Adrenal gland (tissue), 12 donors: ENCODE results near the gene NOL4L. TPM values are rescaled to one million over a fixed set of nuclear protein-coding genes. Genes with fewer than 3 reads are reported as not detected.

Experiments
- DNase-seq, 7 donors: peaks; one replicate each; pipeline ENCODE4 v3.0.0-alpha.2; 2019 to 2020
- H3K27ac ChIP-seq, 5 donors: fragments of 200-600 bp; sonication (generic) in 4 of 5; 1 replicate in 3 of 5; 2 replicates in 2 of 5; pipeline versions ENCODE4 v1.5.1 to v1.8.0; 2016 to 2020; ENCODE audit warnings: mild to moderate bottlenecking in 1 of 5
- H3K27me3 ChIP-seq: fragments of 200-600 bp; 2 replicates; pipeline ENCODE4 v1.8.0; 2021
- H3K36me3 ChIP-seq, 2 donors: fragments of 200-600 bp; replicated peaks in 1 of 2; 1 replicate in 1 of 2; 2 replicates in 1 of 2; pipeline versions ENCODE4 v1.5.1 to v1.8.0; 2018 to 2022
- H3K4me1 ChIP-seq, 2 donors: fragments of 200-600 bp; replicated peaks in 1 of 2; 1 replicate in 1 of 2; 2 replicates in 1 of 2; pipeline versions ENCODE4 v1.5.1 to v1.8.0; 2018 to 2021
- H3K4me3 ChIP-seq, 4 donors: fragments of 200-600 bp; sonication (generic) in 3 of 4; one replicate each; pipeline ENCODE4 v1.5.1; 2016 to 2018
- H3K9me3 ChIP-seq, 3 donors: fragments of 200-600 bp; sonication (generic) in 1 of 3; replicated peaks in 1 of 3; 1 replicate in 2 of 3; 2 replicates in 1 of 3; pipeline versions ENCODE4 v1.5.1 to v1.8.0; 2016 to 2021
- POLR2A ChIP-seq, 2 donors: fragments of 450-650 bp; IDR thresholded peaks; one replicate each; pipeline ENCODE4 v1.6.1; 2017; ENCODE audit warnings: antibody characterized with exemption in 2 of 2, mild to moderate bottlenecking in 2 of 2, moderate library complexity in 1 of 2
- WGBS, 4 donors: extraction: QIAGEN DNeasy Blood & Tissue Kit in 2 of 4; methylation state at CpG; one replicate each; pipeline versions ENCODE4 v1.1.5 to v1.1.7; 2013 to 2017; 5-methylcytosine and 5-hydroxymethylcytosine counted together
- intact Hi-C, 2 donors: fragments of 100-400 bp; cut with DNase I; formaldehyde crosslinking; loops; one replicate each; pipeline versions ENCODE4 v1.14.1 to v1.15.0; 2022 to 2023
- polyA plus RNA-seq, 3 donors: library from polyadenylated mRNA; stranded (reverse); fragments of 200-250 nt in 2 of 3; fragments of 350-450 nt in 1 of 3; fragmentation: Illumina TruSeq in 1 of 3; extraction: RNeasy Lipid Tissue Mini Kit (QIAGEN cat#74804) in 1 of 3; gene quantifications; one replicate each; pipeline ENCODE4 v1.2.3, GENCODE V29; 2013 to 2014
- total RNA-seq, 9 donors: library from RNA; depleted of rRNA in 4 of 9; stranded (reverse); fragments of >200 nt in 4 of 9; fragments of 120-200 nt in 1 of 9; fragmentation: NEBNext Ultra II Directional in 1 of 9; extraction: Animal tissue kit (Norgen Biotek cat#: 25700) in 1 of 9; gene quantifications; one replicate each; pipeline versions ENCODE4 v1.1.0 to v1.2.4, GENCODE V29; 2013 to 2023
- TF ChIP-seq, protein P1 (sequence below), 6 experiments: fragments of 450-650 bp in 4 of 6; fragments of 200-600 bp in 2 of 6; sonication (generic) in 1 of 6; IDR thresholded peaks; 1 replicate in 5 of 6; 2 replicates in 1 of 6; pipeline versions ENCODE4 v1.5.1 to v1.8.0; 2016 to 2021; ENCODE audit warnings: antibody characterized with exemption in 6 of 6, mild to moderate bottlenecking in 2 of 6, moderate library complexity in 1 of 6
- donor health status: healthy with polysubstance abuse.
- donor health status: Bipolar disorder and iron deficiency.
- donor health status: DM: yes; HTN: yes; CAD: no.
- donor health status: DM: no; HTN: no; CAD: no.
- donor health status: DM: no; HTN: no; CAD: no.
- donor health status: DM: yes; HTN: yes; CAD: no.

NOL4L gene
- total and polyA plus RNA-seq, 12 donors, result 6.4 to 30.4 (median 15.7) TPM

DNA sequence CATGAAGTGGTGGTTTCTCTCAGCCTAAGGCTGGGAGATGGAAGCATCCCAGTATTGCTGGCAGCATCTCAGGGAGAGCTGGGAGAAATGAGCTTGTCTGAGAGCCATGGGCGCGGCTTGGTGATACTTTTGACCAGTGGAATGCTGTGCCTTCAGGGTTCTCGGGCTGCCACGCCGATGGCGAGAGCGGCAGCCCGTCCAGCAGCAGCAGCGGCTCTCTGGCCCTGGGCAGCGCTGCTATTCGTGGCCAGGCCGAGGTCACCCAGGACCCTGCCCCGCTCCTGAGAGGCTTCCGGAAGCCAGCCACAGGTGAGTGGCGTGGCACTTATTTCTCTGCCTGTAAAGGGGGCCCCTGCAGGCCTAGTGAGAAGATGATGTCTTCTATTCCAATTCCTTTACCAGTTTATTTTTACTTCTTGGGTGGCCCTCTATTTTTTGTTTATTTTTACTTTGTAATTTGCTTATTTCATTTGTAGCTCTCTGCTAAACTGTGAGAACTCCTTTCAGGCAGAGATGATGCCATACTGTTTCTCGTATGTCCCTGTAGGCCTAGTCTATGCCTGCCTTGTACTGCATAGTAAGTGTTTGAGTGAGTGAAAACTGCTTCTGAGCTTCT, 155.3 kb downstream of the NOL4L start:
- intact Hi-C loops, result loop anchor here (10.0 kb wide), 1 partner anchor 55 kb away; no protein-coding TSS in a partner anchor
- 72 to 89% (median 88%) methylated on average over 8 to 16 of the region's 16 CpGs for WGBS, 4 donors
- Histone ChIP-seq H3K4me1 (no peaks in the 10 kb centered on the region), H3K27ac (no peak overlapping the region), H3K36me3 (peaks cover 0 to 70% of the 10 kb centered on the region in 2 donors), H3K4me3 (no peak overlapping the region), H3K9me3 (no peaks in the 10 kb centered on the region), H3K27me3 (no peaks in the 10 kb centered on the region)
- TF ChIP-seq, protein P1, sequence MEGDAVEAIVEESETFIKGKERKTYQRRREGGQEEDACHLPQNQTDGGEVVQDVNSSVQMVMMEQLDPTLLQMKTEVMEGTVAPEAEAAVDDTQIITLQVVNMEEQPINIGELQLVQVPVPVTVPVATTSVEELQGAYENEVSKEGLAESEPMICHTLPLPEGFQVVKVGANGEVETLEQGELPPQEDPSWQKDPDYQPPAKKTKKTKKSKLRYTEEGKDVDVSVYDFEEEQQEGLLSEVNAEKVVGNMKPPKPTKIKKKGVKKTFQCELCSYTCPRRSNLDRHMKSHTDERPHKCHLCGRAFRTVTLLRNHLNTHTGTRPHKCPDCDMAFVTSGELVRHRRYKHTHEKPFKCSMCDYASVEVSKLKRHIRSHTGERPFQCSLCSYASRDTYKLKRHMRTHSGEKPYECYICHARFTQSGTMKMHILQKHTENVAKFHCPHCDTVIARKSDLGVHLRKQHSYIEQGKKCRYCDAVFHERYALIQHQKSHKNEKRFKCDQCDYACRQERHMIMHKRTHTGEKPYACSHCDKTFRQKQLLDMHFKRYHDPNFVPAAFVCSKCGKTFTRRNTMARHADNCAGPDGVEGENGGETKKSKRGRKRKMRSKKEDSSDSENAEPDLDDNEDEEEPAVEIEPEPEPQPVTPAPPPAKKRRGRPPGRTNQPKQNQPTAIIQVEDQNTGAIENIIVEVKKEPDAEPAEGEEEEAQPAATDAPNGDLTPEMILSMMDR (IDR thresholded peaks at IDR 0.05), result no peak
- TF ChIP-seq POLR2A (IDR thresholded peaks at IDR 0.05), result no peak
- no peak for DNase-seq

DNA sequence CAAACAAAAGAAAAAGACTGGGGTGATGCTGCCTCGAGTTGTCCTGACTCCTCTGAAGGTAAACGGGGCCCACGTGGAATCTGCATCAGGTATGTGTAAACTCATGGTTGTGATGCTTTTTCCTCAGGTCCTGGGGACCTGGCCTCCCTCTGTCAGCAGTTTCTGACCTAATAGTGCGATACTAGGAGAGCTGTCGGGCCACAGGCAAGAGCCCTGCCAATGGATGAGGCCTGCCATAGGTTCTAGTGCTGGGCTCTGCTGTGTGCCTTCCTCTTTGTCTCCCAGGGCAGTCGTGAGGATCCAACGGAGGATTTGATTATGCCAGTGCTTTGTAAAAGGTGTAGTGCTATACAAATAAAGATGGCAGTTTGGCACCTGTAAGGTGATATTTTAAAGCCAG, 155.8 kb downstream of the NOL4L start:
- 89 to 92% (median 91%) methylated on average over 7 of the region's 7 CpGs for WGBS, 4 donors
- Histone ChIP-seq H3K4me1 (no peaks in the 10 kb centered on the region), H3K36me3 (peaks cover 0 to 65% of the 10 kb centered on the region in 2 donors), H3K9me3 (no peaks in the 10 kb centered on the region), H3K4me3 (no peak overlapping the region), H3K27me3 (no peaks in the 10 kb centered on the region), H3K27ac (no peak overlapping the region)
- TF ChIP-seq, protein P1 (IDR thresholded peaks at IDR 0.05), result no peak
- TF ChIP-seq POLR2A (IDR thresholded peaks at IDR 0.05), result no peak
- DNase-seq, result no peak
- intact Hi-C loops, result loop anchor here (10.0 kb wide), 1 partner anchor 55 kb away; no protein-coding TSS in a partner anchor

DNA sequence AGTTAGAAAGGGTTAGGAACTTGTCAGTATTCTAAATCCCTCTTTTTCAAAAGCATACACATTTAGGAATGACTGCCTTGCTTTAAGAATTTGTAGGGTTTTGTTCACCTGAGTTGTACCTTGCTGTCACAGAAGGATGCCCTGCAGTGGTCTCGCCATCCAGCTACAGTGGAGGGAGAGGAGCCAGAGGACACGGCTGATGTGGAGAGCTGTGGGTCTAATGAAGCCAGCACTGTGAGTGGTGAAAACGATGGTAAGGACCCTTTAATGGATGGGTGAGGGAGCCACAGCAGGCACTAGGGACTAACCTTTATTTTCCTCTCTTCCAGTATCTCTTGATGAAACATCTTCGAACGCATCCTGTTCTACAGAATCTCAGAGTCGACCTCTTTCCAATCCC, 157.1 kb downstream of the NOL4L start:
- Histone ChIP-seq H3K4me3 (no peak overlapping the region), H3K4me1 (no peaks in the 10 kb centered on the region), H3K27me3 (no peaks in the 10 kb centered on the region), H3K9me3 (no peaks in the 10 kb centered on the region), H3K27ac (no peak overlapping the region), H3K36me3 (peaks cover 0 to 52% of the 10 kb centered on the region in 2 donors)
- WGBS, 4 donors, result 89 to 94% (median 92%) methylated on average over 6 of the region's 6 CpGs
- no peak for DNase-seq
- TF ChIP-seq, protein P1 (IDR thresholded peaks at IDR 0.05), result no peak
- TF ChIP-seq POLR2A (IDR thresholded peaks at IDR 0.05), result no peak
- intact Hi-C loops, result loop anchor here (10.0 kb wide), 1 partner anchor 53 kb away; no protein-coding TSS in a partner anchor

DNA sequence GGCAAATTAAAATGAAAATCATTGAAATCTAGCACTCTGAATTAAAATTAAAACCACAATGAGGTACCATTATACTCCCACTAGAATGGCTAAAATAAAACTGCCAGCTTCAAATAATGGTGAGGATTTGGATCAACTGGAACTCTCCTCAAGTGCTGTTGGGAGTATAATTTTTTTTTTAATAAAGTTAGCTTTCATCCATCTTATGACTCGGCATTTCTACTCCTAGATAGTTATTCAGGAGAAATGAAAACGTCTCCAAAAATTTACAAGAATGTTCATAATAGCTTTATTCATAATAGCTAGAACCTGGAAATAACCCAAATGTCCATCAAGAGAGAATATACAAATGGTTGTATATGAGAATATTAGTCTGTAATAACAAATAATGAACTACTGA, 163.8 kb downstream of the NOL4L start:
- H3K9me3 ChIP-seq, result no peaks in the 10 kb centered on the region
- intact Hi-C loops, result loop anchor here (10.0 kb wide), 1 partner anchor 46 kb away; no protein-coding TSS in a partner anchor
- H3K27ac ChIP-seq, result no peak overlapping the region
- no peaks in the 10 kb centered on the region for H3K36me3 ChIP-seq
- no peak for DNase-seq
- no peak overlapping the region for H3K4me3 ChIP-seq
- H3K4me1 ChIP-seq, result no peaks in the 10 kb centered on the region
- H3K27me3 ChIP-seq, result no peaks in the 10 kb centered on the region
- no peak for TF ChIP-seq POLR2A (IDR thresholded peaks at IDR 0.05)
- TF ChIP-seq, protein P1 (IDR thresholded peaks at IDR 0.05), result no peak
- WGBS, 4 donors, result 32 to 52% (median 43%) methylated on average over 2 of the region's 2 CpGs
